GM12878 (cell line): ENCODE data around the gene RCAN2. TPM values are rescaled to one million over a fixed set of nuclear protein-coding genes. Genes with fewer than 3 reads are reported as not detected.

Experiments used
- ATAC-seq: fragments of 200-7000 bp; cut with Tn5 transposase; 3 replicates; pipeline ENCODE4 v1.9.1; 2020; ENCODE audit warnings: mild to moderate bottlenecking, moderate library complexity
- BruUV-seq: library from RNA; stranded (reverse); fragments of 400-500 nt; replicated peaks from 2 replicates; lab custom pipeline; 2021; lab: Mats Ljungman, UMichigan
- CTCF ChIA-PET: fragments of 300-600 bp; sonication (Branson Sonifier 250); formaldehyde crosslinking; extraction: SDS; loops from one replicate; lab custom pipeline; 2021; ENCODE audit warnings: inconsistent platforms; lab: Yijun Ruan, JAX
- POLR2A ChIA-PET: fragments of 350-600 bp; formaldehyde crosslinking; extraction: SDS; loops from one replicate; lab custom pipeline; 2021; ENCODE audit warnings: inconsistent platforms; lab: Charles Lee
- RAD21 ChIA-PET: fragments of 300-600 bp; sonication (Branson Sonifier 250); formaldehyde crosslinking; loops from one replicate; lab custom pipeline; 2023; ENCODE audit warnings: antibody characterized with exemption; ENCODE audit not compliant: unreplicated experiment; lab: Charles Lee
- SMC1A ChIA-PET: fragments of 300-600 bp; sonication (Branson Sonifier 250); formaldehyde crosslinking; loops from one replicate; lab custom pipeline; 2023; ENCODE audit not compliant: unreplicated experiment, uncharacterized antibody; lab: Charles Lee
- DNase-seq: peaks from one replicate; pipeline ENCODE4 v3.0.0-alpha.2; 2011; ENCODE audit warnings: low read depth, low spot score
- FAIRE-seq: peaks from 3 replicates; lab custom pipeline; 2011; peaks lifted over from hg19 to GRCh38; lab: Jason Lieb, UNC
- H2AFZ ChIP-seq: 2 replicates; pipeline ENCODE4 v1.6.0; 2011; ENCODE audit warnings: low read depth, low read length, control low read depth; ENCODE audit not compliant: control insufficient read depth
- H3K27ac ChIP-seq: 2 replicates; pipeline ENCODE4 v1.5.1; 2011; ENCODE audit warnings: control low read depth; ENCODE audit not compliant: control insufficient read depth, insufficient read depth
- H3K27me3 ChIP-seq, 2 experiments: replicated peaks in 1 of 2; 2 replicates each; pipeline versions ENCODE4 v1.6.0 to v1.6.1; 2011; ENCODE audit warnings: low read length in 1 of 2; ENCODE audit not compliant: control insufficient read depth in 2 of 2, insufficient read depth in 2 of 2
- H3K36me3 ChIP-seq, 2 experiments: 2 replicates each; pipeline ENCODE4 v1.5.1; 2011; ENCODE audit warnings: low read length in 1 of 2; ENCODE audit not compliant: control insufficient read depth in 2 of 2, insufficient read depth in 2 of 2
- H3K4me1 ChIP-seq: 2 replicates; pipeline ENCODE4 v1.6.1; 2011; ENCODE audit warnings: mild to moderate bottlenecking, low read length, moderate library complexity, mixed read lengths; ENCODE audit not compliant: control insufficient read depth, insufficient read depth
- H3K4me2 ChIP-seq: 2 replicates; pipeline ENCODE4 v1.6.0; 2011; ENCODE audit warnings: control low read depth; ENCODE audit not compliant: control insufficient read depth, insufficient read depth
- H3K4me3 ChIP-seq: fragments of 200-600 bp; sonication (generic); 2 replicates; pipeline ENCODE4 v1.5.1; 2016
- H3K79me2 ChIP-seq: 2 replicates; pipeline ENCODE4 v1.6.0; 2011; ENCODE audit warnings: low read length; ENCODE audit not compliant: control insufficient read depth, insufficient read depth
- H3K9ac ChIP-seq: 2 replicates; pipeline ENCODE4 v1.8.0; 2011; ENCODE audit warnings: low read length, control low read depth, mixed read lengths; ENCODE audit not compliant: control insufficient read depth, insufficient read depth
- H3K9me3 ChIP-seq: replicated peaks from 3 replicates; pipeline ENCODE4 v1.5.1; 2011; ENCODE audit warnings: mild to moderate bottlenecking, low read length; ENCODE audit not compliant: control insufficient read depth, insufficient read depth
- H4K20me1 ChIP-seq: 2 replicates; pipeline ENCODE4 v1.6.0; 2011; ENCODE audit not compliant: control insufficient read depth, insufficient read depth
- CEBPZ ChIP-seq: fragments of 150-350 bp; IDR thresholded peaks from 2 replicates; pipeline ENCODE4 v1.6.1; 2016; ENCODE audit warnings: low read depth, low read length
- CREM ChIP-seq: IDR thresholded peaks from 2 replicates; pipeline ENCODE4 v1.6.1; 2014; ENCODE audit warnings: antibody characterized with exemption, low read depth
- ETV6 ChIP-seq, 2 experiments: fragments of 450-650 bp in 1 of 2; IDR thresholded peaks in 1 of 2; conservative IDR thresholded peaks in 1 of 2; 2 replicates each; pipeline ENCODE4 v1.6.1; 2014; ENCODE audit warnings: antibody characterized with exemption in 1 of 2, borderline replicate concordance in 1 of 2, low read depth in 1 of 2, mild to moderate bottlenecking in 1 of 2, moderate library complexity in 1 of 2
- NBN ChIP-seq: fragments of 450-650 bp; IDR thresholded peaks from 2 replicates; pipeline ENCODE4 v1.6.1; 2016
- REST ChIP-seq: IDR thresholded peaks from 2 replicates; pipeline ENCODE4 v1.6.1; 2012; ENCODE audit warnings: mild to moderate bottlenecking, low read depth, low read length
- WRNIP1 ChIP-seq: IDR thresholded peaks from 2 replicates; pipeline ENCODE4 v1.6.1; 2011; ENCODE audit warnings: low read depth, low read length, improper control_type of control experiment, borderline replicate concordance
- YBX1 ChIP-seq: fragments of 450-650 bp; IDR thresholded peaks from 2 replicates; pipeline ENCODE4 v1.6.1; 2016; ENCODE audit warnings: antibody characterized with exemption
- WGBS: methylation state at CpG from one replicate; pipeline ENCODE4 v1.1.6; 2016; ENCODE audit warnings: low lambda C conversion rate; ENCODE audit not compliant: insufficient replicate concordance, insufficient coverage; ENCODE audit errors: missing lambda C conversion rate; 5-methylcytosine and 5-hydroxymethylcytosine counted together
- in situ Hi-C: fragments of 300-500 bp; cut with MboI; formaldehyde crosslinking; loops from 9 replicates; pipeline ENCODE4 v1.14.3; 2018; ENCODE audit warnings: mixed read lengths
- intact Hi-C: fragments of 100-400 bp; cut with micrococcal nuclease; formaldehyde crosslinking; loops from one replicate; pipeline ENCODE4 v1.14.2; 2022; ENCODE audit not compliant: unreplicated experiment
- polyA plus RNA-seq, 11 experiments: library from polyadenylated mRNA; depleted of rRNA in 4 of 11; unstranded in 6 of 11; stranded (reverse) in 5 of 11; fragments of >200 nt; fragmentation: Nextera tagmentation in 4 of 11; fragmentation: Illumina TruSeq in 1 of 11; extraction: Ambion mirVana in 4 of 11; extraction: Trizol in 1 of 11; gene quantifications; 1 replicate in 1 of 11; 2 replicates in 10 of 11; pipeline versions ENCODE4 v1.2.1 to v1.2.3, GENCODE V29; 2011 to 2016; ENCODE audit warnings: inconsistent platforms in 2 of 11, missing spikeins in 2 of 11, low read depth in 1 of 11
- total RNA-seq, 4 experiments: library from RNA; depleted of rRNA in 3 of 4; stranded (reverse); fragments of >200 nt in 3 of 4; fragmentation: Illumina TruSeq in 1 of 4; extraction: Trizol in 1 of 4; gene quantifications; 2 replicates each; pipeline versions ENCODE4 v1.2.1 to v1.2.3, GENCODE V29; 2013 to 2021

RCAN2 gene
- total and polyA plus RNA-seq, 10 of the 15 experiments (the other 5 are each of a cell fraction or from before 2014, with no cell fraction given), result 0.06 TPM; not detected in 9

- no peaks in the 10 kb centered on the region for H4K20me1 ChIP-seq
- FAIRE-seq, result peak; percentile 27
- no peaks in the 10 kb centered on the region for H3K79me2 ChIP-seq
- RAD21 ChIA-PET, result interaction anchor here (0.6 to 1.5 kb wide), 2 partner anchors 10 to 332 kb away, joined by 3 to 4 read pairs; no protein-coding TSS in a partner anchor
- no peak for ATAC-seq
- no TSS peak for BruUV-seq
- intact Hi-C loops (loop anchor here (10.0 kb wide), 1 partner anchor 572 kb away; no protein-coding TSS in a partner anchor), in situ Hi-C loops (loop anchor here (10.0 kb wide), 1 partner anchor 352 kb away; no protein-coding TSS in a partner anchor)
- no peak overlapping the region for H3K27ac ChIP-seq
- no peaks in the 10 kb centered on the region for H3K9me3 ChIP-seq
- no peak overlapping the region for H3K9ac ChIP-seq
- no peaks in the 10 kb centered on the region for H3K36me3 ChIP-seq
- no peak overlapping the region for H3K4me2 ChIP-seq
- CTCF ChIA-PET, result interaction anchor here (1.2 to 1.8 kb wide), 2 partner anchors 32 to 205 kb away, joined by 3 to 6 read pairs; no protein-coding TSS in a partner anchor
- POLR2A ChIA-PET, result no interaction called here
- H3K4me1 ChIP-seq, result no peaks in the 10 kb centered on the region
- no peak overlapping the region for H2AFZ ChIP-seq
- no peaks in the 10 kb centered on the region for H3K27me3 ChIP-seq
- SMC1A ChIA-PET, result interaction anchor here (1.2 kb wide), 1 partner anchor 13 kb away, joined by 3 read pairs; no protein-coding TSS in a partner anchor
- no peak for DNase-seq
- H3K4me3 ChIP-seq, result no peak overlapping the region
- no peak for TF ChIP-seq ETV6 (conservative IDR thresholded peaks at IDR 0.05 in 1 of 2, IDR thresholded peaks at IDR 0.05 in 1 of 2; ENCODE audit: borderline replicate concordance in 1 of 2, low read depth in 1 of 2)
- no peak for TF ChIP-seq WRNIP1
Measured at GRCh38 chr6:46422619-46423018, 68.6 kb downstream of the RCAN2 start.

DNA sequence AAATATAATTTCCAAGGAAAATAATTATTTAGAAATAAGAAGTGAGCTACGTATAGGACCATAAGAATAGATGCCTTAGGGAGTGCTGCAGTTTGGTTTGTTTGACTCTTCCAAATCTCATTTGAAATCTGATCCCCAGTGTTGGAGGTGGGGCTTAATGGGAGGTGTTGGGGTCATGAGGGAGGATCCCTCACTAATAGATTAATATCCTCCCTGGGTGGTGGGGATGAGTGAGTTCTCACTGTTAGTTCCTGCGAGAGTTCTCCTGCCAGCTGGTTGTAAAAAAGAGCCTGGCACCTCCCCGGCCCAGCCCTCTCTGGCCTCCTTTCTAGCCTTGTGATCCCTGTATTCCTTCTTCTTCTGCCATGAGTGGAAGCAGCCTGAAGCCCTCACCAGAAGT, 69.3 kb downstream of the RCAN2 start:
- intact Hi-C loops, result loop anchor here (2.0 to 10.0 kb wide), 2 partner anchors 573 to 625 kb away; no protein-coding TSS in a partner anchor

More for the DNA sequence above, 69.3 kb downstream of the RCAN2 start:
- in situ Hi-C loops, result loop anchor here (10.0 kb wide), 1 partner anchor 353 kb away; no protein-coding TSS in a partner anchor
- RAD21 ChIA-PET, result interaction anchor here (0.6 to 1.5 kb wide), 2 partner anchors 9 to 332 kb away, joined by 3 to 4 read pairs; no protein-coding TSS in a partner anchor
- no peaks in the 10 kb centered on the region for H3K9me3 ChIP-seq
- POLR2A ChIA-PET, result no interaction called here
- no peak overlapping the region for H3K27ac ChIP-seq
- no peak for TF ChIP-seq REST
- TF ChIP-seq CREM, result no peak
- no peak for TF ChIP-seq YBX1
- no peak for TF ChIP-seq CEBPZ
- no peak for TF ChIP-seq NBN
- DNase-seq (no peak), ATAC-seq (no peak), FAIRE-seq (no peak)
- no peaks in the 10 kb centered on the region for H3K27me3 ChIP-seq
- no peak overlapping the region for H3K4me2 ChIP-seq
- no peak overlapping the region for H3K4me3 ChIP-seq
- SMC1A ChIA-PET, result interaction anchor here (1.2 kb wide), 1 partner anchor 12 kb away, joined by 3 read pairs; no protein-coding TSS in a partner anchor
- no TSS peak for BruUV-seq
- no peaks in the 10 kb centered on the region for H3K36me3 ChIP-seq
- 12% methylated on average over 3 of the region's 3 CpGs for WGBS
- H3K9ac ChIP-seq, result no peak overlapping the region
- no peak overlapping the region for H2AFZ ChIP-seq
- CTCF ChIA-PET, result interaction anchor here (1.1 to 1.8 kb wide), 3 partner anchors 11 to 206 kb away, joined by 3 to 6 read pairs (median 4); no protein-coding TSS in a partner anchor
- no peaks in the 10 kb centered on the region for H4K20me1 ChIP-seq
- H3K79me2 ChIP-seq, result no peaks in the 10 kb centered on the region
- no peaks in the 10 kb centered on the region for H3K4me1 ChIP-seq
